MM.1S (cell line): ENCODE measurements around the gene RPS28.

Experiments
- DNase-seq: peaks from one replicate; pipeline ENCODE4 v3.0.0-alpha.2; 2015
- H2AFZ ChIP-seq: fragments of 300-600 bp; sonication (generic); 2 replicates; pipeline ENCODE4 v1.6.0; 2016; ENCODE audit warnings: antibody characterized with exemption, low read length
- H3F3A ChIP-seq: fragments of 300-600 bp; sonication (generic); 2 replicates; pipeline ENCODE4 v1.6.1; 2016; ENCODE audit warnings: mild to moderate bottlenecking, antibody characterized with exemption, low read length, moderate library complexity, mixed read lengths; ENCODE audit not compliant: insufficient read depth
- H3K27ac ChIP-seq: fragments of 300-600 bp; sonication (generic); 2 replicates; pipeline ENCODE4 v1.5.1; 2016; ENCODE audit warnings: mild to moderate bottlenecking, low read length
- H3K27me3 ChIP-seq: fragments of 300-600 bp; sonication (generic); replicated peaks from 2 replicates; pipeline ENCODE4 v1.6.0; 2016; ENCODE audit warnings: low read length; ENCODE audit not compliant: insufficient read depth
- H3K36me3 ChIP-seq: fragments of 300-600 bp; sonication (generic); replicated peaks from 2 replicates; pipeline ENCODE4 v1.6.1; 2016; ENCODE audit warnings: mild to moderate bottlenecking, low read length, mixed read lengths; ENCODE audit not compliant: insufficient read depth
- H3K4me1 ChIP-seq: fragments of 300-600 bp; sonication (generic); 2 replicates; pipeline ENCODE4 v1.6.1; 2016; ENCODE audit warnings: low read length, mixed read lengths
- H3K4me2 ChIP-seq: fragments of 300-600 bp; sonication (generic); 2 replicates; pipeline ENCODE4 v1.6.0; 2016; ENCODE audit warnings: low read depth, low read length
- H3K4me3 ChIP-seq: fragments of 300-600 bp; sonication (generic); 2 replicates; pipeline ENCODE4 v1.5.1; 2016; ENCODE audit warnings: low read length, mixed read lengths
- H3K79me2 ChIP-seq: fragments of 300-600 bp; sonication (generic); 2 replicates; pipeline ENCODE4 v1.6.1; 2016; ENCODE audit warnings: mixed run types, low read length, mixed read lengths
- H3K9ac ChIP-seq: fragments of 300-600 bp; sonication (generic); 2 replicates; pipeline ENCODE4 v1.6.1; 2016; ENCODE audit warnings: low read length, mixed read lengths
- H3K9me2 ChIP-seq: fragments of 300-600 bp; sonication (generic); replicated peaks from 2 replicates; pipeline ENCODE4 v1.6.1; 2016; ENCODE audit warnings: mild to moderate bottlenecking, low read length, mixed read lengths; ENCODE audit not compliant: insufficient read depth
- H3K9me3 ChIP-seq: fragments of 300-600 bp; sonication (generic); replicated peaks from 2 replicates; pipeline ENCODE4 v1.6.1; 2016; ENCODE audit warnings: mild to moderate bottlenecking, low read length, mixed read lengths; ENCODE audit not compliant: insufficient read depth
- H4K20me1 ChIP-seq: fragments of 300-600 bp; sonication (generic); 2 replicates; pipeline ENCODE4 v1.6.1; 2016; ENCODE audit warnings: mild to moderate bottlenecking, low read length, moderate library complexity, mixed read lengths; ENCODE audit not compliant: insufficient read depth
- EZH2 ChIP-seq: fragments of 300-600 bp; sonication (generic); optimal IDR thresholded peaks from 2 replicates; pipeline ENCODE3; 2017; ENCODE audit warnings: low read depth, mild to moderate bottlenecking, antibody characterized with exemption, low read length, mixed read lengths
- EZH2phosphoT487 ChIP-seq: fragments of 300-600 bp; sonication (generic); IDR thresholded peaks from 2 replicates; pipeline ENCODE4 v1.6.1; 2018; ENCODE audit warnings: antibody characterized with exemption, low read length
- TF ChIP-seq, protein P1 (sequence below): fragments of 300-600 bp; sonication (generic); IDR thresholded peaks from 2 replicates; pipeline ENCODE4 v1.5.1; 2016; ENCODE audit warnings: antibody characterized with exemption, low read length, mixed read lengths

The RPS28 gene

DNA sequence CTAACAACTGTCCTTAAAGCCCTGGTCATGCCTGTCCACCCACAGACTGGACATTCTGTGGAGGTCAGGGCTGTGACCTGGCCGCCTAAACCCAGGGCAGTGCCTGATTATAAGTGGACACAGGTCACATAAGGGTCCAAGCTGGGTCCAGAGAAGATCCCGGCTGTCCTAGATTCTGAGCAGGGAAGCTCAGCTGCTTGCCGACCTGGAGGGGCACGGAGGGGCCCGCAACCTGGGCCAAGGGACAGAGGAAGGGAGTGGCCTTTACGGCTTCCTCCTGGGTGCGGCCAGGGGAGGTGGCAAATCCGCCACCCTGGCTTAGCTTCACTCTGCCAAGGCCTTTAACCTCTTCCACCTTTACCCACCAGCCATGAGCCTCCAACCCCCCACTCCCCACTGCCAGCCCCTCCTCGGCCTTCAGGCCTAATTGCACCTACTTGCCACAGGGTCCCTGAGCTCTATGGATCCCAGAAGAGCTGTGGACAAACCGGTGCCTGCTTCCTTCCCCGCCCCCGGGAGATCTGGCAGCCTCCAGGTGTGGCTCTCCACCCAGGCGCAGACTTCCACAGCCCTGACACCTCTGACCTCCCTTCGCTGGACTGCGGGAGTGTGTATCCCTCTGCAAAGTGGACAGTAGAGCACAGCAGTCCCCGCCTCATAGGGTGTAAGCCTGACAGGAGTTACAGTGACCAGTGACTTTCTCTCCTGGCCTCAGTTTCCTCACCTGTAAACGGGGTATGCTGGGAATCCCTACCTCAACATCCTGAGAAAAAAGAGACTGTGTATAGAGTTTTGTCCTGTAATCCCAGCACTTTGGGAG lies 14.9 kb upstream of the RPS28 start:
- Histone ChIP-seq H3K4me3 (peak overlapping the region; percentile 83), H3K9ac (peak overlapping the region; percentile 85; the same call in 1 of the 2 replicates), H3K79me2 (peaks cover 52% of the 10 kb centered on the region)

DNA sequence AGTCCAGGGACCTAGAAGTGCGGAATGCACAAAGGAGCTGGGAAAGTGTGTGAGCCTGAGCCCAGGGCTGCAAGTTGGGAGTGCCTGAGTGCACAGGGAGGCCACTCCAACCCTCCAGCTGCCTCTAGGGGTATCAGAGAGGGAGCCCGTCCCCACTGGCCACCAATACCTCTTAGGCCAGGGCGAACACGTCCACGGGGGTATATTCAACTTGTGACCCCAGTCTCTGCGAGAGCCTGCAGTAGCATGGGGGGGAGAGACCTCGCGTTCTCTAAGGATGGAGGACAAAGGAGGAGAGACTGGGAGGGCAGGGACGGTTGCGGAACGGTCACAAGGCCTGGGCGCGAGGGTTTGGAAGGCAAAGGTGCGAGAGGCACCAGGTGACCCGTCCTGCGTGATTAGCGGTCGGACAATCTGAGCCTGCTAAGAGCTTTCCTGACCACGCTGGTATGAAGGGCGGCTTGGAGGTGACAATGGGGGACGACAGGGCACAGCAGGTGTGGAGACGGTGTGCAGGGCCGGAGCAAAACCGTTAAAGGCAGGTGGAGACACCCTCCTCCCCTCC lies 13.8 kb upstream of the RPS28 start:
- DNase-seq: peak; percentile 11
- Histone ChIP-seq H3K36me3 (peaks cover 8% of the 10 kb centered on the region), H2AFZ (peak overlapping the region; percentile 64)

More for the DNA sequence above, 14.9 kb upstream of the RPS28 start:
- Histone ChIP-seq H3F3A (peaks cover 3% of the 10 kb centered on the region; the same call in 1 of the 2 replicates), H3K27ac (no peak overlapping the region), H2AFZ (no peak overlapping the region), H3K4me2 (peak overlapping the region; percentile 94), H3K27me3 (no peaks in the 10 kb centered on the region), H3K9me3 (no peaks in the 10 kb centered on the region), H3K36me3 (peaks cover 8% of the 10 kb centered on the region), H3K9me2 (no peaks in the 10 kb centered on the region), H4K20me1 (no peaks in the 10 kb centered on the region), H3K4me1 (peaks cover 6% of the 10 kb centered on the region)
- DNase-seq: no peak
- TF ChIP-seq, protein P1, sequence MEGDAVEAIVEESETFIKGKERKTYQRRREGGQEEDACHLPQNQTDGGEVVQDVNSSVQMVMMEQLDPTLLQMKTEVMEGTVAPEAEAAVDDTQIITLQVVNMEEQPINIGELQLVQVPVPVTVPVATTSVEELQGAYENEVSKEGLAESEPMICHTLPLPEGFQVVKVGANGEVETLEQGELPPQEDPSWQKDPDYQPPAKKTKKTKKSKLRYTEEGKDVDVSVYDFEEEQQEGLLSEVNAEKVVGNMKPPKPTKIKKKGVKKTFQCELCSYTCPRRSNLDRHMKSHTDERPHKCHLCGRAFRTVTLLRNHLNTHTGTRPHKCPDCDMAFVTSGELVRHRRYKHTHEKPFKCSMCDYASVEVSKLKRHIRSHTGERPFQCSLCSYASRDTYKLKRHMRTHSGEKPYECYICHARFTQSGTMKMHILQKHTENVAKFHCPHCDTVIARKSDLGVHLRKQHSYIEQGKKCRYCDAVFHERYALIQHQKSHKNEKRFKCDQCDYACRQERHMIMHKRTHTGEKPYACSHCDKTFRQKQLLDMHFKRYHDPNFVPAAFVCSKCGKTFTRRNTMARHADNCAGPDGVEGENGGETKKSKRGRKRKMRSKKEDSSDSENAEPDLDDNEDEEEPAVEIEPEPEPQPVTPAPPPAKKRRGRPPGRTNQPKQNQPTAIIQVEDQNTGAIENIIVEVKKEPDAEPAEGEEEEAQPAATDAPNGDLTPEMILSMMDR: no peak
- TF ChIP-seq EZH2phosphoT487 (no peak), EZH2 (no peak)

DNA sequence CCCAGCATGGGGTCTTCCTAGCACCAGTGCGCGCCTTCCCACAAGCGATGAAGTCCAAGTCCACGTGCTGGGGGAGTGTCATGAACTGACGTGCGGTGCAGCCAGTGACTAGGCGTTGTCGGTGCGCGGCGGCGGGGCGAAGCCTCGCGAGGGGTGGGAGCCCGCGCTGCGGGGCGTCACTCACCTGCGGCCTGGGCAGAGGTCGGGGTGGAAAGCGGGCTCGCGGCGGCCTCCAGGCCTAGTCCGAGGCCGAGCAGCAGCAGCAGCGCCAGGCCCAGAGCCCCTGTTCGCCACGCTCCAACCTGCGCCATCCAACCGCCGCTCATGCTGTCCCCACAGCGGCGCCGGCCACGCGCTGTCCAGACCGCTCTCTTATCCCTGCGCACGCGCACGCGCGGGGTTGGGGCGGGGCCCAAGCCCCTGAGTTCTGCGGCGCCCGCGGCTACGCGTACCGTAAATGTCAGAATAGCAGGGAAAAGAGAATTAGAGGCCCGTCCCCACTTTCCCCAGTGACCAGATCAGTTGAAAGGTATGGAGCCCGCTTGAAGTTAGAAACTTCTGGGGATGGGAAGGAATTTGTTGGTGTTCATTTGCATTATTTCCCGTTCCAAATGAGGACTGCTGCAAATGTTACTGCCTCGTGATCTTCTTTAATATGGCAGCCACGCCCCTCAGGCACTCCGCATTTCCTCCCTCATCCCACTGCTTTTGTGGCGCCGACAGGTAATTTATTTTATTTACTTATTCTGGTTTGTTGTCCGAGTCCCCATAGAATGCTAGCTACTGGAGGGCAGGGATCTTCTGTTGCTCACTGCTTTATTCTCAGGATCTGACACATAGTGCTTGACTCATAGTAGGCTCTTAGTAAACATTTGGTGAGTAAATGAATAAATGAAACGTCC lies 13.1 kb upstream of the RPS28 start, which contains the start of gene CD320:
Gene CD320, minus strand, starts transcription at position 394 of the 902 bp plus-strand sequence. Its CDS starts 68 bp downstream, at position 326.
- peak within 1 kb of the TSS; percentile 94 for H3K4me2 ChIP-seq
- peaks cover 52% of the 10 kb centered on the region for H3K79me2 ChIP-seq
- DNase-seq: peak; percentile 96
- no peaks in the 10 kb centered on the region for H4K20me1 ChIP-seq
- peak within 1 kb of the TSS; percentile 64 for H2AFZ ChIP-seq
- H3K36me3 ChIP-seq: peaks cover 8% of the 10 kb centered on the region
- H3K4me3 ChIP-seq: peak within 1 kb of the TSS; percentile 83
- peaks cover 6% of the 10 kb centered on the region for H3K4me1 ChIP-seq
- H3K9me2 ChIP-seq: no peaks in the 10 kb centered on the region
- TF ChIP-seq, protein P1: no peak
- TF ChIP-seq EZH2: no peak
- TF ChIP-seq EZH2phosphoT487: no peak
- peak within 1 kb of the TSS; percentile 54; the same call in 1 of the 2 replicates for H3K27ac ChIP-seq
- H3K27me3 ChIP-seq: no peaks in the 10 kb centered on the region
- no peaks in the 10 kb centered on the region for H3K9me3 ChIP-seq
- H3F3A ChIP-seq: peaks cover 3% of the 10 kb centered on the region; the same call in 1 of the 2 replicates
- H3K9ac ChIP-seq: peak within 1 kb of the TSS; percentile 85

More for the DNA sequence above, 13.8 kb upstream of the RPS28 start:
- Histone ChIP-seq H3F3A (peaks cover 3% of the 10 kb centered on the region; the same call in 1 of the 2 replicates), H3K4me1 (peaks cover 6% of the 10 kb centered on the region), H3K9me3 (no peaks in the 10 kb centered on the region), H3K9ac (peak overlapping the region; percentile 85), H3K27ac (peak overlapping the region; percentile 54; the same call in 1 of the 2 replicates), H3K9me2 (no peaks in the 10 kb centered on the region), H3K27me3 (no peaks in the 10 kb centered on the region), H3K4me2 (peak overlapping the region; percentile 94), H3K79me2 (peaks cover 52% of the 10 kb centered on the region), H3K4me3 (peak overlapping the region; percentile 83), H4K20me1 (no peaks in the 10 kb centered on the region)
- TF ChIP-seq, protein P1: peak; percentile 21; the same call in 1 of the 2 replicates
- TF ChIP-seq EZH2: no peak
